8988T (cell line): ENCODE results near the gene ETS1.

Source experiments
- DNase-seq: peaks from one replicate; pipeline ENCODE4 v3.0.0; 2011

The ETS1 gene

DNA sequence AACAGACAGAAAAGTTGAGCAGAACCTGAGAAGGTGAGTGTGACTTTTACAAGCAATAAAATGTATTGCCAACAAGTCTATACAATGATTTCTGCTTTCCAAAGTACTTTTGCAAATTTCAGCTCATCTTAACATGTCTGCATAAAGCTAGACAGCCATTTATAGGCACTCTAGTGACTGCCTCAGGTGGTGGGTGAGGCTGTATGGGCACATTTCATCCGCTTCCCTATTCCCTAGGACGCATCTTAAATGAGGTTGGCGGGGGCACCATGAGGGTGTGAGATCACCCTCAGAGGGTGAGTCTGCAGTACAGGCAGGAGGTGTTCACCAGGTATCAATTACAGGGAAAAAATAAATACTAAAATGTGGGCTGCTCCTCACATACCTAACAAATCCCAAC, 110.1 kb downstream of the ETS1 start:
- no peak for DNase-seq

DNA sequence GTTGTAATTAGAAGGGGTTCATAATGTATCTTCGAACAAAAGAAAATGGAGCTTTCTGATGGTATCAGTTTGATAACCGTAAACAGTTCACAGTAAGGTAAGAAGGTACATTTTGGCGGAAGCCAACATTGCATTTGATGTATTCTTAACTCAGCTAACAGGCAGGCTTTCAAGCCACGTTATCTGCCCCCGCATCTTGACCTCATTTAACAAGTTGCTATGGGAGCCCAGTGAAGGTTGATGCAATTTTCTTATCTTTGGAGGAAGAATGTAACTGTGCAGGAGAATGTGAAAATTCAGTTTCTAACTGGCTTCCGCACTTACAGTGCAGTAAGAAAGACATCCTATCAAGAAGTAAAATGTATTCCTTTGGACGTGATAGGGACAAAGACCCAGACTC, 110.6 kb downstream of the ETS1 start:
- DNase-seq, result no peak

DNA sequence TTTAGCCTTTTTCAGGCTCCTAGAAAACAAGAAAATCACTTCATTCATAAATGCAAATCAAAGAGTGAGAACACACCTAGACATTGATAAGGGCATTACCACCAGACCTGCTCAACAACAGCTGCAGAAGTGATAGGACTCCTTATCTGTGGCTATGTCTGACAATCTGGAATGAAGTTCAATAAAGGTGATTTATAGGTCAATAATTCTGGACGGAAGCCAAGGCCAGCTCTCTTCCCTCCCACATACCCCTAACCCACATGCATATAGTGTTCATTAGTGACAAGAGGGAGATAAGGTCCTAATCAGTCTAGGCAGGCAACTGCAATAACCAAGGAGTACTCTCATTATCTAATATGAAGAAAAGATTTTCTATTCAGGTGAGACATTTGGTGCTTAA, 111.3 kb downstream of the ETS1 start:
- DNase-seq, result no peak

DNA sequence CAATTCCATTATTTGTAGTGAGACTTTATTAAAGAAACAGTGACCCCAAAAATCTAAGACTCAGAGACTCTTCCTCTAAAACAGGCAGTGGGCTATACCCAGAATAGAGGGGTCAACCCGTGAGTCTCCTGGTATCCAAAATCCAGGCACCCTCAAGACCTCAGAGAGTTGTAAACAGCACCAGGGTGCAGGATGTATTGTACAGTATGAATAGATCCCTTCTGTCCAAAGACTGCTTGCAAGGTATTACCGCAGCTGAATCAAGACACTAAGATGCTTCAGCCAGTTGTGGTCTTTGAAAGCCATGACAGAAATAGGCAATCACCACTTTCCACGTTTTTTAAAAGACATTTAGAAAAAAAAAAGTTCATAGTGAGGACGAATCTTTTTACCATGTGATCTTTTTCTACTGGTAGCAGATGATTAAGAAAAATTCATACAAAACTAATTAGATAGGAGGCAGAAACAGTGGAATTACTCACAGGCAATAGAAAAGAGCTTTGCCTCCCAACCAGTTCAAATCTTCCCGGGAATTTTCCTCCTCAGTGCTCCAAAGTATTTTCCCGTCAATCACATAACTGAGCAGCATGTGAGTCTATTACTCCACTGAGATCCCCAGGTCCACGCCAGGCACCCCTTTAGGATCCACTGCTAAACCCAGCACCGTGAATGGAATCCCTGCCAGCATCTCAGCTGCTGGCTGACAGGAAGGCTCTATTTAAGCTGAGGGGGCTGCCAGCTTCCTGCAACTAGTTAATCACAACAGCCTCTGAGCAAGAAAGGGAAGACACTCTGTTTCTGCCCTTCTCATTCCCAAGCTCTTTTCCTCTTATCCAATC, 113.1 kb downstream of the ETS1 start:
- DNase-seq, result no peak

DNA sequence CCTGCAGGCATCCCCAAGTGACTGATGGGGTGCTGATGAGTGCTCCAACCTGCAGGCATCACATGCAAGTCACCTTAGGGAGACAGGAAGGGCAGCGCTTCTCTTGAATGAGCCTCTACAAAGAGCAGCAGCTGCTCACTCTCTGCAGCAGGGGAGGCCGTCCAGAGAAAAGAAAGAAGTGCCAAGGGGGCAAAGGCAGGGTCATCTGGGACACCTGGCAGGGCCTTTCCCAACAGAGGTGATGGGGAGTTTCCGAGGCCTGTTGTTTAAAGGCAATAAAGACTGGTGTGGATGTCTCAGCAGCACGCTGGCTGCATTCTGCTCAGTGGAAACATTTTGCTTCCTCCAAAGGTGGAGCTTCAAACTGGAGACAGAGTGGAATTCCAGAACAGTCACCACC, 113.7 kb downstream of the ETS1 start:
- no peak for DNase-seq

DNA sequence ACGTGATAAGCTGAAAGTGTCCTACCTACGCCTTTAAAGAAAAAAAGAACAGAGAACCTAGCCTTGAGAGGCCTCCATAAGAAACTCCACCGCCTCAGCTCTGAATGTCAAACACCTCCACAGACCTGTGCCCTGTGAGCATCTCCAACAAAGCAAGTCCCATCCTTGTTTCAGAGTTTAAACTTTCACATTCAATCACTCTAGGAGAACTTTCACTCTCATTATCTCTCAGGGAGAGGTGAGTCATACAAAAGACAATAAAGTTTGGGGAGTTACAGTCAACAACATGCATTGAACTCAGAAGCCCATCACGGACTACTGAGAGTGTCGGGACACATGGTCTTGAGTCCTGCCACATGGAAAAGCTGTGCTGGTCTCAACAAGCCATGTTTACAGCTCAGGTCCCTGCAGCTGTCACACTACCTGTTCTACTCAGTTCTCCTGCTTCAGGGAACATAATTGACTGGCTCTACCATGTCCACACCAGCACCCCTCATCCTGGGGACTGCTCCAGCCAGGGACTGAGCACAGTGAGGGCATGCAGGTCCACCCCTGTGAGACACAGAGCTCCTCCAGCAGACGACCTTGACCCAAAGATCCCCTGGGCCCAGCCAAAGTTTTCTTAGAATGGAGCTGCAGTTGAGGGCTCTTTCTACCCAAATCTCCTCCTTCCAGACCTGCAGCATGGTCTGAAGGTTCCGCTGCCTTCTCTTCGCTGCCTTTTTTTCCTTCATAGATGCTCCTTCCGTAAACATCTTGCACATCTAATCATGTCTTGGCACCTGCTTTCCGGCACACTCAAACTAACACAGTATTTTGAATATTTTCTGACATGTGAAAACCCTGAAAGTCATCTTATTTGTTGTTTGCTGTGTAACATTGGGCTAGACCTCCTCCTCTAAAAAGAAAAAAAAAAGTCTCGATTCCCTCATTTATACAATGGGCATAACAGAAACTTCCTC, 114.9 kb downstream of the ETS1 start:
- no peak for DNase-seq

DNA sequence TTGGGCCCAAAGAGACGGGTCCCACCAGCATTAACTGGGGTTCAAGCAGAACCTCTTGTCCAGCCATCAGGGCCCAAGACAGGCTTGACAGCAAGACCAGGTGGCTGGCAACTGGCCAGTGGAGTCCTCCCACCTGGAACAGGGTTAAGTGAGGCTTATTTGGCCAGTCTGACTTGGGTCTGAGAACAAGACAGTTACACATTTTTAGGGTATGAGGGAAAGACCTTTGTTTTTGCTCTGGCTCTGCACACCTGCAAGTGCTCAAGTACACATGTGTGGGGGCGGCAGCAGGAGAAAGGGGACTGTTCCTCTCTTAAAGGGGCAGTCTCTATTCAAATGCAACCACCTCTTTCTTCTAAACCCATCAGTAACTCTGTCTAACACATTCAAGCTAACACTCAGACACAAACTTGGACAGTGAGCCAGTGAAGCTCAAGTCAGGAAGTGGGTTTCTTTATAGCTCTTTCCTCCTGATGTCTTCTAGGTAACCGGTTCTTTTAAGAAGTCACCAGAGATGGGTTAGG, 116.2 kb downstream of the ETS1 start:
- DNase-seq, result no peak

DNA sequence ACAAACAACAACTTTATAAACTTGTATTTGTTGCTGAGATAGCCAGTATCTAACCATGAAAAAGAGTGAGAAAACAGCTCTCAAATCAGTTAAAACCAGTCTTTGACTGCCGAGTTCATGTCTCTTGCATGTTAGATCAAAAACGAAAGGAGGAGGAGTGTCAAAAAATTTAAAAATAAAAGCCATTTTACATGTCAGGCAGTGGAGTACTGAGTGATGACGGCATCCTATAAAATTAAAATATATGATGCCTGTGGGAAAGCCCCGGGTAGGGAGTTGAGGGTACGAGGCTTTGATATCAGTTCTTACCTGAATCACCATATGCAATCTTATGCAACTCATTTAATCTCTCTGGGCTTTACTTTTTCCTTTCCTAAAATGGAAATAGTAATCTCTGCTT, 117.3 kb downstream of the ETS1 start:
- DNase-seq, result no peak

DNA sequence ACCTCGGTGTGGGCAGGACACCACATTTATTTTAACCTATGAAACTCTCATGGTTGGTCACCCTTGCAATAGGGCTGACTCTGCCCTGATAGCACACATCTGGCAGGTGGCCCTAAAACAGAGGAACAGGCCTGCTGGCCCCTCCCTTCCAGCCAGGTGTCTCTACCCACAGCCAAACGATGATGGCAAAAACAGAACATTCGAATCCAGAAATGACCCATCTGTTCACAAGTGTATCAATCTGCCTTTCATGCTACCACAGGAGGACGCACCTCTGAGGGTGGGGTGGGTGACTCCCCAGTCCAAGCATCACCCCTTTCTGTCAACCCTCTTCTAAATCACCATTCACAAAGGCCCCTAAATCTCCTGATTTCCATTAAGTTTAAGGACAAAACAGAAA, 118.1 kb downstream of the ETS1 start:
- no peak for DNase-seq

DNA sequence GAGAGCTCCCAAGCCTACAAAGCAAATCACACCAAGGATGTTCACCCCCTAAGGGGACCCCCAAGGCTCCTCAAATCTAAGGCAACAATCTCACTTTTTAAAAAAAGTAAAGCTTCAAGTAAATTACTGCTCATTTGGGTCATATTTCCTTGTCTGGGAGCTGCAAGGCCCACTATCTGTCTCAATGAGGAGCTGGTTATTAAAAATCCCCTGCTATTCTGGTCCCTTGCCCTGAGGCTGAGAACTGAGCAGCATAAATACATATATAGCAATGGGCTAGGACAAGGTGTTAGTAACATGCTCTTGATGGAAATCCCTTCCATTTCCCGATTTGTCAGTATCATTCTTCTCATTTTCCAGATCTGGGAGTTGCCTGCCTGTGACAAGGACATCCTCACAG, 119.2 kb downstream of the ETS1 start:
- DNase-seq, result no peak

DNA sequence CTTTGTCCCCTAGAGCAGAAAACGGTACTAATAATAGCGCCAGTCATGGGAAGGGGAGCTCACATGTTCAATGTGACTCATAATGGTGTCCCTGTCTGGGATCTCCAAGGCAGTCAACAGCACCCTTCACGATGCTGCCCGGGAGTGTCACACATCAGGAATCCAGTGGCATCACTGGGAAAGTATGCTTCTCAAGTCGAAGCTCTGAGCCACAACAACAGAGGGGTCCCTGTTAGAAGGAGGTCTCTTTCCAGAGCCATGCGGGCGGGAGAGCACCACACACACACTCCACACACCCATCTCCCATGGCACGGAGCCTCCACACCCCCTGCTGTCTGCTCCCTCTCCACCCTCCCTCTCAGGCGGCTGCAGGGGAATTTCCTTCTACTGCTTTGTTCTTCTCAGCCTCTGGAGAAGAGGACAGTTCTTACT, 119.7 kb downstream of the ETS1 start:
- DNase-seq, result peak; percentile 75

DNA sequence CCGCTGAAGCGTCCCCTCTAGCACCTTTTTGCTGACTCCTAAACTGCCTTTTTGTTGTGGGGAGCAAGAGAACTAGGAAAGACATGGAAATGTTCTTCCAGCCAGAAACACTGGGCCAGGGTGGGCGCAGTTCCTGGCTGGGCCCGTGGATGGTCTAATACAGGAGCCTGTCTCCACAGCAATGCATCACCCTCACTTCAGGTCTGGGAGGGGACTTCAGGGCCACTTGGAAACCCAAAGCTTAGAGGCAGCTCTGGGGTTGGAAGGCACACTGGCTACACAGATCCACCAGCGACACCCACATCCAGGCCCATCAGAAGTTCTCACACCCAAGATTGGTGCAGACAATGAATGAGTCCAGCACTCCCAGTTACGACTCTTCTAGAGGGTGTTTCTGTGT, 120.3 kb downstream of the ETS1 start:
- DNase-seq, result no peak

DNA sequence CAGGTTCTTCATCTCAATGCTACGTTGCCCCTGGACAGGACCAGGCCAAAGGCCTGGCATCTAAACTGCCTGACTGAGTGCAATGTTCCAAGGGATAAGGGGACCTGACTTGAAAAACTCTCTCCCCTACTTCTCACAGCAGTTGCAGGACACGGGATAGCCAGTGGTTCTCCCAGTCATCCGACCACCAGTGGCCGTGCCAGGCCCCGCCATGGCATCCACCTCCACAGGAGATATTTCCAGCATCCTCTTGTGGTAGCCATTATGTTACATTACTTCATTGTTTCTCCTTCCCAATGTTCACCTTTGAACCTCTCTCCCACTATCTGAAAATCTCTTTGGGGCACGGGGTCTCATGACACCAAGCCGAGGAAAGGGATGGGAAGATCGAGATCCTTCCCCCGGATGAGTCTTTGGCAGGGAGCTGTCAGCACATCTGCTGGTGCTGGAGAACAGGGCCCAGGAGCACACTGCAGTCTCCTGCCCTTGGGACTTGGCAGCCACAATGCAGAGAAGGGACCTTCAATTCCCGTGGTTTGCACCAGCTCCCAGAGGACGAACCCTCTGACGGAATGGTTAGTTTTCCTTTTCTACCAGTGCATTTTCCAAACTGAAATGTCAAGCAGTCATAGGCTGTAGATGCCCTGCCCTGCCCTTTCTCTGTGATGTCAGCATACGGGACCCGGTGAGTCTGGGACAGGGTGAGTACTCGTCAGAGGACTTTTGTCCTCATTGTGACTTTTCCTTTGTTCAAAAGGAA, 121.2 kb downstream of the ETS1 start:
- DNase-seq, result no peak

DNA sequence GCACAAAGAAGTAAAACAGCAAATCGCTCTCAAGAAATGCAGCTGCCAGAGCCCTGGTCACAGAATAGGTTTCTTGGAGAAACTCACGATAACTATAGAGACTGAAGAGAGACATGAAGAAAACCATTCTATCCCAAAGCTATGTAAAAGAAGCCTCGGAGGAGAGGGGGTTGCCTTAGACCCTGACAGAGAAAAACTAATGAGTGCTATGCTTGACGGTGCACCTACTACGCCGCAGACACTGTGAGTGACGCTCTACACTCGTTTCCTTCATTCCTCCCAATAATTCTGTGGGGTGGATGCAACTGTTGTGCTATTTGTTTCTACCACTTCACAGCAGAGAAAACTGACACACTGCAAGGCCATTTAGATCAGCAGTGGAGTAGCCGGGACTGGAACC, 121.8 kb downstream of the ETS1 start:
- no peak for DNase-seq

DNA sequence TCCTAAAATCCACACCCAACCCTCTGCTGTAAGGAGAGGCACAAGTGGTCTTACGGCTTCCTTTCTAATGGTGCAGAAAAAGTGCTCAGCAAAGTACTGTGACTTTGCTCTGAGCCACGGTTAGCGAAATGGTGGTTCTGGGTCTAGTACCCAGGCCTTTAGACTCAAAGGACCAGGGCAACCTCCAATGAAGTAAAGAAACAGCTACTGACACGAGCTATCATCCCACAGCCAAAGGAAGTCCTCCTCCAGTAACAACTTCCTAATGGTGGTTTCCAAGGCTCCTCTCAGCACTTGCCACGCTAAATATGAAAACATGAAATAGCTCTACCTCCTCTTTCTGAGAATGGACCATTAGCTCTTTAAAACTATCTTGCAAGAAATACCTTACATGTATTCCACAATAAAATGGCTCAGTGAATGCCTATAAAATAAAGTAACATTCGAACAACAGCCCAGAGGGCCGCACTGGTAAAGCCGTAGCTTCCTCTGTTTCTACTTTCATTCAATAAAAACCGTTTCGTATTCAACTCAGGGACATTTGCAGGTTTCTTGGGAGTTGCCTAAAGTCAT, 122.4 kb downstream of the ETS1 start:
- no peak for DNase-seq

DNA sequence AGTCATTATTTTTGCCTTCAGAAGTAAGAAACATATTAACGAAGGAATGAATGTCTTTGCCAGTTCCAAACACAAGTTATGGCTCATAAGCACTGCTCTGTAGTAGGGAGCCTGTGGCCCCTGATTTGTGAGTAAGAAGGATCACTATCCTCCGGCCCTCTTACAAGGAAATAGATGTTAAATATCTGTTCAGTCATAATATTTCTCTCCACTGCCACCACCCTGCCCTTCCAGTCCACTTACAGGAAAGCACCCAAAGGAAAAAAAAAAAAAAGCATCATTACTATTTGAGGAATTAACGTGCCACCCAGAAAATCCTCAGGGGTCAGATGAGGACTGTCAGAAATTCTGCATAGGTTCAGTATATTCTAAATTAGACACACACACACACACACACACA, 123.4 kb downstream of the ETS1 start:
- DNase-seq, result no peak

DNA sequence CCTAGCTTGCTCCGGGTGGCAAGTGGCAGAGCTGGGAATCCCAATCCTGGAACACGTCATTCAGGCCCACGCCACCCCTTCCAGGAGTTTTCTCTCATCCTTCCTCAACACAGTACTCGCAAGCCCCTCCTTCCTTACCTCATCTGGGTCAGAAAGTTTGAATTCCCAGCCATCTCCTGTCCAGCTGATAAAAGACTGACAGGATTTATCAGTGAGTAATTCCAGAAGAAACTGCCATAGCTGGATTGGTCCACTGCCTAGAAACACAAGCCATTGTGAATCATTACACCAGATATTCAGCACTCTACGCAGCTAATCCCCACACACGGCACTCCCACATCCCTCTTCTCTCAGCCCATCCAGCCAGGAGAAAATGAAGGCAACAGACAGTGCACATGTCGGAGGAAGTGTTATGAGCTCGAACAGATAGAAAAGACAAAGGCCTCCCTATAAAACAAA, 124.0 kb downstream of the ETS1 start:
- no peak for DNase-seq

DNA sequence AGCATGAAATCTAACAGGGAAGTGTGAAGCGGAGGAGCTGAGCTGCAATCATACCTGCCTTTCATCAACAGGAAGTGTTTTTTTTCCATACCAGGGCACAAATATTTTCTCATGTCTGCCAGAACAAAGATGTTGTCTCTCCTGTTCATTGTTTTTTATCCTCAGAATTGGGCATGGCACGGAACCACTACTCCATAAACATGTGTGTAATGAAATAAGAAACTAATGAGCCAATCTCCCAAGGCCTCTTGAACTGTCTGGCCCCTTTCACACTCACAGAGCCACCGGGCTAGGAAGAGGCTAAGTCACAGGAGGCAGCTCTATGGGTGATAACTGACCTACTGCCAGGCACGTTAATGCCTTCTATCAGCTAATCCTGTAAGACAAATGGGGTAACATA, 124.4 kb downstream of the ETS1 start:
- no peak for DNase-seq

DNA sequence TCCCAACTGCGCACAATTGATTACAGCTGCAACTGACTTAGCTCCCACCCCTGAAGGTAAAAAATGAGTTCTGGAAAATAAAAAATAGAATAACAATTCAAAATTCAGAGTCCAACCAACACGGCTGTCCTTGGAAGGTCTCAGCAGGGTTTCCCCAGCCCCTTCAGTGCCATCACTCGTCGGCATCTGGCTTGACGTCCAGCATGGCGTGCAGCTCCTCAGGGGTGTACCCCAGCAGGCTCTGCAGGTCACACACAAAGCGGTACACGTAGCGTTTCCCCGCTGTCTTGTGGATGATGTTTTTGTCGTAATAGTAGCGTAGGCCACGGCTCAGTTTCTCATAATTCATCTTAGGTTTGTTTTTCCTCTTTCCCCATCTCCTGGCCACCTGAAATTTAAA, 125.2 kb downstream of the ETS1 start:
- DNase-seq, result no peak

DNA sequence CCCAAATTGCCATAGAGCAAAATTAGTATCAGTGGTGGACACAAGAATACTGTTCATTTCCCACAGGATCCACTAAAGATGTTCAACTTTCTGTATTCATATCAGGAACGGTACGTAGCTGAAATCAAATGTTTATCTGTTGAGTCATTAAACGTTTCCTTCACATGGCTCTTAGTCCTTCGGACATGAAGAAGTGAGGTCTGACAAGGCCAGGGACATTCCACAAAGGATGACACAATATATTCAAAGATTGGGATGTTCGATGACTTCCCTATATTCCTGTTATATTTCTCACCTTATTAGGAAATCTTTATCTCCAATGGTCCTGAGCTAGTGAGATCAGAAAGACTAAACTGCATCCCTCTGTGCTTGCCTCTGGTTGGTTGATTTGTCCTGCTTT, 129.0 kb downstream of the ETS1 start:
- DNase-seq, result no peak

DNA sequence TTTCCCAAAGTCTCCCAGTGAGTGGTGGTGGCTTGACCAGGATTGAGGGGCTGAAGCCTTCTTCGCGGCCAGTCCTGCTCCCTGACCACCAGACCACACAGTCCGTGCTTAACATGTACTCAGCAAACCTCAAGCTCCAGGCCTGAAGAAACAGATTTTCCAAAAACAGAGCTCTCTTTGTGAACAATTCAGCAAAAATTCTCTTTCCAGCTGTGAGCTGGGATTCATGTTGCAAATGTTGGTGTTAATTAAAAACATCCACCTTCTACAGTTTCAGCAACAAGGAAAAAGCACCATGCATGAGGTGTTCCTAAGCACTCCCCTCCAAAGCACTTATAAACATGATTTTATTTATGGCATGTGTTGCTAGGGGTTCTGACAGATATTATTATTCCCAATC, 129.5 kb downstream of the ETS1 start:
- no peak for DNase-seq

DNA sequence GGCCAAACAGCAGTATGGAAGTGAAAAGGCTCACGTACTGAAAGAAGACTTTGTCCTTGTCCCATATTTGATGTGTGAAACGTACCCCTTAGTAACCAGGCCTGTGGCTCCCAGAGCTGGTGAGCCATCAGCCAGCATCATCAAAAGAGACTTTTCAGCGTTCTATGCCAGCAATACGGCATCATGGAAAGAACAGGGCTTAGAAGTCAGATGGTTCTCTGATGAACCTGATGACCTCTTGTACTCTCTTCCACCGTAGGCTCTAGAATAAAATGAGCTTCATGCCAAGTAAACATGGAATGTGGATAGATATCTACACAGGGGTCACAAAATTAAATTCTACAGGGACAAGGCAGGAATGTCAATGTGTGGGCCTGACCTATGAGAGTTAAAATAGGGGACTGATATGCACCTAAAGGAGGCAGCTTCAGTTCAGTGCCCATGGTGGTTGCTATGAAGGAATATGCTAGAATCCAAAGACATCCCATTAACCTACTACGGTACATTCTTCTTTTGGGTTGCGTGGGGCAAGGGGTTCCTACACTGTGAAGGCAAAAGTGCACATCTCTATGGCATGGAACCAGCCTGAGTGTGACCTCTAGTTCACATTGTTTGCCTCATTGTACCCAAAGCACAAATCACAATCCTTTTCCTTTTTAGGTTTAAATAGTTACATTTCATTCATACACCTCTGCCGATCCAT, 130.6 kb downstream of the ETS1 start:
- DNase-seq, result no peak
